ENCODE data around the gene NDUFAB1. TPM values are rescaled to one million over a fixed set of nuclear protein-coding genes. Genes with fewer than 3 reads are reported as not detected.

NDUFAB1 gene
- total and polyA plus RNA-seq, 2 of the 13 experiments (the other 11 are each of a cell fraction or from before 2014, with no cell fraction given), result 221 to 601 TPM

DNA sequence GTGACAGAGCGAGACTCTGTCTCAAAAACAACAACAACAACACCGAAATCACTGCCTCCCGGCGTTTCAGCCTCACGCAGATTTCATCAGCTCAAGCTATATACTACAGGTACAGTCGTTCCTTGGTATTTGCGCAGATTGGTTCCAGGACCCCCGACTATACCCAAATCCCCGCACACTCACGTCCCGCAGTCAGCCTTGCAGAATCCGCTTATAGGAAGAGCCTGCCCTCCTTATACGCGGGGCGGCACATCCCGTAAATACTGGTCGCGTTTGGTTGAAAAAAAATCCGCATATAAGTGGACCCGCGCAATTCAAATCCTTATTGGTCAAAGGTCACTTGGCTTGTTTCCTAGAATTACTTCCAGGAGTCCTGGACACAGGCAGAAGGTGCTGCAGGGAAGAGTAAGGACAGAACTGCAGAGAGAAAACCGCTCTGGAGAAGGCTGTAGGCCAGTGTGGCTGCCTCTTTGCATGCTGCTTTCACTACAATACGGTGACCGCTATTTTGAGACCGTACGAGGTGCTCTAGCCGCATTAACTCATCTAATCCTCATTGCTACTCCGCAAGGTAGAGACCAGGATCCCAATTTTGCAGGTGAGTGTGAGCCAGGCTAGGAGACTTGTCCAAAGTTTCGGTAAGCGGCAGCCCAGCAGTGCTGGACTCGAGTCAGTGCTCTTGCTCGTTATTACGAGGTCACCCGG is 718 bp downstream of the NDUFAB1 start (continued):
- TF ChIP-seq, protein P1, sequence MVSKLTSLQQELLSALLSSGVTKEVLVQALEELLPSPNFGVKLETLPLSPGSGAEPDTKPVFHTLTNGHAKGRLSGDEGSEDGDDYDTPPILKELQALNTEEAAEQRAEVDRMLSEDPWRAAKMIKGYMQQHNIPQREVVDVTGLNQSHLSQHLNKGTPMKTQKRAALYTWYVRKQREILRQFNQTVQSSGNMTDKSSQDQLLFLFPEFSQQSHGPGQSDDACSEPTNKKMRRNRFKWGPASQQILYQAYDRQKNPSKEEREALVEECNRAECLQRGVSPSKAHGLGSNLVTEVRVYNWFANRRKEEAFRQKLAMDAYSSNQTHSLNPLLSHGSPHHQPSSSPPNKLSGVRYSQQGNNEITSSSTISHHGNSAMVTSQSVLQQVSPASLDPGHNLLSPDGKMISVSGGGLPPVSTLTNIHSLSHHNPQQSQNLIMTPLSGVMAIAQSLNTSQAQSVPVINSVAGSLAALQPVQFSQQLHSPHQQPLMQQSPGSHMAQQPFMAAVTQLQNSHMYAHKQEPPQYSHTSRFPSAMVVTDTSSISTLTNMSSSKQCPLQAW (CRISPR knock-in tag; IDR thresholded peaks at IDR 0.05), result peak; percentile 8; the same call in 1 of the 2 replicates
- TF ChIP-seq ZNF746 (CRISPR knock-in tag; IDR thresholded peaks at IDR 0.05) (0 out of 2 replicates have a peak, but pooled peaks have one; percentile 19), ISL2 (CRISPR knock-in tag; IDR thresholded peaks at IDR 0.05) (0 out of 2 replicates have a peak, but pooled peaks have one; percentile 12), ZZZ3 (CRISPR knock-in tag; IDR thresholded peaks at IDR 0.05; ENCODE audit: borderline replicate concordance) (no peak; the same call in 1 of the 2 replicates), ETV5 (CRISPR knock-in tag; IDR thresholded peaks at IDR 0.05; ENCODE audit: borderline replicate concordance) (no peak), RARA (CRISPR knock-in tag; IDR thresholded peaks at IDR 0.05) (no peak; the same call in none of the 2 replicates), ZNF232 (CRISPR knock-in tag; IDR thresholded peaks at IDR 0.05; ENCODE audit: borderline replicate concordance) (no peak; the same call in 1 of the 2 replicates), ZNF670 (CRISPR knock-in tag; IDR thresholded peaks at IDR 0.05; ENCODE audit: borderline replicate concordance) (no peak; the same call in 1 of the 2 replicates), SUZ12 (IDR thresholded peaks at IDR 0.05; ENCODE audit: low read depth, low read length) (no peak), TEAD2 (CRISPR knock-in tag; IDR thresholded peaks at IDR 0.05) (no peak), YY1 (IDR thresholded peaks at IDR 0.05; ENCODE audit: insufficient read depth, insufficient replicate concordance, low read depth, low read length) (no peak), ZNF446 (CRISPR knock-in tag; IDR thresholded peaks at IDR 0.05) (0 out of 2 replicates have a peak, but pooled peaks have one; percentile 61), SOX5 (CRISPR knock-in tag; IDR thresholded peaks at IDR 0.05; ENCODE audit: borderline replicate concordance) (0 out of 2 replicates have a peak, but pooled peaks have one; percentile 18)
- TF ChIP-seq, protein P2, sequence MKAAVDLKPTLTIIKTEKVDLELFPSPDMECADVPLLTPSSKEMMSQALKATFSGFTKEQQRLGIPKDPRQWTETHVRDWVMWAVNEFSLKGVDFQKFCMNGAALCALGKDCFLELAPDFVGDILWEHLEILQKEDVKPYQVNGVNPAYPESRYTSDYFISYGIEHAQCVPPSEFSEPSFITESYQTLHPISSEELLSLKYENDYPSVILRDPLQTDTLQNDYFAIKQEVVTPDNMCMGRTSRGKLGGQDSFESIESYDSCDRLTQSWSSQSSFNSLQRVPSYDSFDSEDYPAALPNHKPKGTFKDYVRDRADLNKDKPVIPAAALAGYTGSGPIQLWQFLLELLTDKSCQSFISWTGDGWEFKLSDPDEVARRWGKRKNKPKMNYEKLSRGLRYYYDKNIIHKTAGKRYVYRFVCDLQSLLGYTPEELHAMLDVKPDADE (CRISPR knock-in tag; IDR thresholded peaks at IDR 0.05), result 0 out of 2 replicates have a peak, but pooled peaks have one; percentile 27
- TF ChIP-seq, protein P3, sequence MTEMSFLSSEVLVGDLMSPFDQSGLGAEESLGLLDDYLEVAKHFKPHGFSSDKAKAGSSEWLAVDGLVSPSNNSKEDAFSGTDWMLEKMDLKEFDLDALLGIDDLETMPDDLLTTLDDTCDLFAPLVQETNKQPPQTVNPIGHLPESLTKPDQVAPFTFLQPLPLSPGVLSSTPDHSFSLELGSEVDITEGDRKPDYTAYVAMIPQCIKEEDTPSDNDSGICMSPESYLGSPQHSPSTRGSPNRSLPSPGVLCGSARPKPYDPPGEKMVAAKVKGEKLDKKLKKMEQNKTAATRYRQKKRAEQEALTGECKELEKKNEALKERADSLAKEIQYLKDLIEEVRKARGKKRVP (CRISPR knock-in tag; IDR thresholded peaks at IDR 0.05), result no peak
- TF ChIP-seq, protein P4, sequence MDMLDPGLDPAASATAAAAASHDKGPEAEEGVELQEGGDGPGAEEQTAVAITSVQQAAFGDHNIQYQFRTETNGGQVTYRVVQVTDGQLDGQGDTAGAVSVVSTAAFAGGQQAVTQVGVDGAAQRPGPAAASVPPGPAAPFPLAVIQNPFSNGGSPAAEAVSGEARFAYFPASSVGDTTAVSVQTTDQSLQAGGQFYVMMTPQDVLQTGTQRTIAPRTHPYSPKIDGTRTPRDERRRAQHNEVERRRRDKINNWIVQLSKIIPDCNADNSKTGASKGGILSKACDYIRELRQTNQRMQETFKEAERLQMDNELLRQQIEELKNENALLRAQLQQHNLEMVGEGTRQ (IDR thresholded peaks at IDR 0.05; ENCODE audit: low read depth, low read length), result no peak
- TF ChIP-seq, protein P4 (CRISPR knock-in tag; IDR thresholded peaks at IDR 0.05; ENCODE audit: borderline replicate concordance), result 0 out of 2 replicates have a peak, but pooled peaks have one; percentile 27
- TF ChIP-seq, protein P5, sequence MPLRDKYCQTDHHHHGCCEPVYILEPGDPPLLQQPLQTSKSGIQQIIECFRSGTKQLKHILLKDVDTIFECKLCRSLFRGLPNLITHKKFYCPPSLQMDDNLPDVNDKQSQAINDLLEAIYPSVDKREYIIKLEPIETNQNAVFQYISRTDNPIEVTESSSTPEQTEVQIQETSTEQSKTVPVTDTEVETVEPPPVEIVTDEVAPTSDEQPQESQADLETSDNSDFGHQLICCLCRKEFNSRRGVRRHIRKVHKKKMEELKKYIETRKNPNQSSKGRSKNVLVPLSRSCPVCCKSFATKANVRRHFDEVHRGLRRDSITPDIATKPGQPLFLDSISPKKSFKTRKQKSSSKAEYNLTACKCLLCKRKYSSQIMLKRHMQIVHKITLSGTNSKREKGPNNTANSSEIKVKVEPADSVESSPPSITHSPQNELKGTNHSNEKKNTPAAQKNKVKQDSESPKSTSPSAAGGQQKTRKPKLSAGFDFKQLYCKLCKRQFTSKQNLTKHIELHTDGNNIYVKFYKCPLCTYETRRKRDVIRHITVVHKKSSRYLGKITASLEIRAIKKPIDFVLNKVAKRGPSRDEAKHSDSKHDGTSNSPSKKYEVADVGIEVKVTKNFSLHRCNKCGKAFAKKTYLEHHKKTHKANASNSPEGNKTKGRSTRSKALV (CRISPR knock-in tag; IDR thresholded peaks at IDR 0.05), result no peak; the same call in 1 of the 2 replicates

All from HepG2 (cell line).